D721Med (cell line): ENCODE data around the gene PRDM11.

Experiments
- DNase-seq: peaks from one replicate; pipeline ENCODE4 v3.0.0; 2011; ENCODE audit warnings: low spot score; ENCODE audit not compliant: insufficient read length
- FAIRE-seq: peaks from 2 replicates; lab custom pipeline; 2011; peaks lifted over from hg19 to GRCh38; lab: Jason Lieb, UNC
- CTCF ChIP-seq: IDR thresholded peaks from 2 replicates; pipeline ENCODE4 v1.5.1; 2012; ENCODE audit warnings: mild to moderate bottlenecking, control low read depth; ENCODE audit not compliant: insufficient read depth; ENCODE audit errors: missing control alignments

Gene PRDM11

GRCh38 chr11:45147017-45147728 is 734 bp downstream of the PRDM11 start:
- DNase-seq (peak; percentile 99), FAIRE-seq (no peak)
- TF ChIP-seq CTCF: no peak

GRCh38 chr11:45147891-45148675 is 1.6 kb downstream of the PRDM11 start:
- DNase-seq (no peak), FAIRE-seq (no peak)
- TF ChIP-seq CTCF: no peak

- FAIRE-seq (no peak), DNase-seq (no peak)
- TF ChIP-seq CTCF: no peak
Measured at GRCh38 chr11:45149483-45150056, 3.1 kb downstream of the PRDM11 start.

DNA sequence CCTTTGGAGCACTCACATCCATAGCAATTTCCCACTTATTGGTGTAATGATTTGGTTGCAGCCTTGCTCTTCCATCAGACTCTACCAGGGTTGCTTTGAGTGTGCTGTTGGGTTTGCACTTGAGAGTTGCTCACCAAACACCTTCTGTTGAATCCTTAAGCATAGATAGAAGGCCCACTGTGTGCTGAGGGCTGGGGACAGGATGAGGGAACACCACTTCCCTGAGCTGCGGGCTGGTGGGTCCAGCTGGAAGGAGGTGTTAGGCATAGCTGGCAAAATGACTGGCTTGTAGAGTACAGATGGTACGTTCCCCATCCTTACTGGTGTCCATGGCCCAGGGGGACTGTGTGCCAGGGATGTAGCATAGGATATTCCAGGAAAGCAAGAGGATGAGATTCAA is 3.9 kb downstream of the PRDM11 start:
- FAIRE-seq: no peak
- no peak for TF ChIP-seq CTCF
- DNase-seq: no peak

GRCh38 chr11:45150943-45151342 is 4.5 kb downstream of the PRDM11 start:
- DNase-seq: no peak
- no peak for TF ChIP-seq CTCF
- no peak for FAIRE-seq

DNA sequence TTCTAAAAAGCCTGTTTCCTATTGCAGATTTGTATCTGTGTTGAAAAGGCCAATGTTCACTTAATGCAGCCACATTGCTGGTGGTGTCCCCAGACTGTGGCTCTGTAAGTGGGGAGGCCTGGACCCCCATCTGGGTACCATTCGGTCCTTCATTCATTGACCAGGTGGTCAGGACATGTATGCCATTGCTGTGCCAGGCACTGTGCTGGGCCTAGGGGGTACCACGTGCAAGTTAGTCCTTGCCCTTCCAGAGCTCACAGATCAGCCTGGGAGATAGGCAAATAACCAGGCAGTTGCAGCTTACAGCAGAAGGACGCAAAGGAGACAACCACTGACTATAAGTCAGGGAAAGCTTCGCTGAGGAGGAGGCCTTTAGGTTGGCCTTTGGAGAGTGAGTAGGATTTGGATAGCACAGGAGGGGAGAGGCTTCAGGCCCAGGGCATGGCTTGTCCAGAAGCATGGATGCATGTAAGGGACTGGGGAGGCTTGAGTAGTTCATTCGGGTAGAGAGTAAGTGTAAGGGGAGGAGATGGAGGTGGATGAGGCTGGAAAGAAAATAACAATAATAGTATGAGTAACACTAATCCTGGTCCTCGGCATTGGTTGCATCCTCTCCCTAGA is 5.0 kb downstream of the PRDM11 start:
- TF ChIP-seq CTCF: no peak
- FAIRE-seq (no peak), DNase-seq (no peak)
